H1 (cell line): ENCODE results near the gene BRD4. TPM values are rescaled to one million over a fixed set of nuclear protein-coding genes. Genes with fewer than 3 reads are reported as not detected.

Source experiments
- CTBP2 ChIP-seq: IDR thresholded peaks from 2 replicates; pipeline ENCODE4 v1.7.0; 2011; ENCODE audit warnings: borderline replicate concordance, mild to moderate bottlenecking, moderate library complexity, mixed read lengths, low read length; ENCODE audit not compliant: insufficient read depth, insufficient read length
- HDAC2 ChIP-seq, 2 experiments: fragments of 300-600 bp in 1 of 2; sonication (generic) in 1 of 2; IDR thresholded peaks; 2 replicates each; pipeline ENCODE4 v1.6.1; 2011 to 2012; ENCODE audit warnings: low read depth in 2 of 2, low read length in 2 of 2, mild to moderate bottlenecking in 2 of 2, moderate library complexity in 2 of 2, borderline replicate concordance in 1 of 2, inconsistent platforms in 1 of 2
- JUND ChIP-seq: IDR thresholded peaks from 2 replicates; pipeline ENCODE4 v1.6.1; 2011; ENCODE audit warnings: mild to moderate bottlenecking, improper control_type of control experiment, low read length
- MAFK ChIP-seq: IDR thresholded peaks from 2 replicates; pipeline ENCODE4 v1.6.1; 2012; ENCODE audit warnings: low read depth, mild to moderate bottlenecking, improper control_type of control experiment, low read length
- NANOG ChIP-seq: IDR thresholded peaks from 2 replicates; pipeline ENCODE4 v1.6.1; 2011; ENCODE audit warnings: low read length, low read depth, mild to moderate bottlenecking, inconsistent platforms; ENCODE audit not compliant: insufficient read depth, poor library complexity, severe bottlenecking
- RBBP5 ChIP-seq: IDR thresholded peaks from 2 replicates; pipeline ENCODE4 v1.7.1; 2012; ENCODE audit warnings: low read depth, mild to moderate bottlenecking, inconsistent platforms, low read length, moderate library complexity, borderline replicate concordance
- RXRA ChIP-seq: IDR thresholded peaks from 2 replicates; pipeline ENCODE4 v1.6.1; 2011; ENCODE audit warnings: low read depth, mild to moderate bottlenecking, low read length, moderate library complexity; ENCODE audit not compliant: insufficient read depth
- SIN3A ChIP-seq, 2 experiments: IDR thresholded peaks in 1 of 2; conservative IDR thresholded peaks in 1 of 2; 2 replicates each; pipeline ENCODE4 v1.6.1; 2011 to 2012; ENCODE audit warnings: low read length in 2 of 2, improper control_type of control experiment in 1 of 2, low read depth in 1 of 2, mild to moderate bottlenecking in 1 of 2
- TEAD4 ChIP-seq: IDR thresholded peaks from 2 replicates; pipeline ENCODE4 v1.6.1; 2012; ENCODE audit warnings: low read depth, low read length, inconsistent platforms, mixed read lengths
- polyA plus RNA-seq, 7 experiments: library from polyadenylated mRNA; depleted of rRNA in 3 of 7; stranded (reverse) in 5 of 7; unstranded in 2 of 7; fragments of >200 nt in 5 of 7; fragments of 200-250 nt in 2 of 7; gene quantifications; 1 replicate in 5 of 7; 2 replicates in 1 of 7; 4 replicates in 1 of 7; pipeline versions ENCODE4 v1.2.1 to v1.2.3, GENCODE V29; 2011 to 2013; ENCODE audit warnings: missing spikeins in 2 of 7, mixed read lengths in 2 of 7
- total RNA-seq: library from RNA; stranded (reverse); fragmentation: NEBNext Ultra II Directional; extraction: Animal tissue kit (Norgen Biotek cat#: 25700); gene quantifications from 2 replicates; pipeline ENCODE4 v1.2.1, GENCODE V29; 2021
- TF ChIP-seq, protein P1 (sequence below): fragments of 300-600 bp; sonication (generic); IDR thresholded peaks from 2 replicates; pipeline ENCODE4 v1.7.1; 2012; ENCODE audit warnings: low read length, moderate library complexity, mild to moderate bottlenecking, inconsistent platforms; ENCODE audit not compliant: insufficient replicate concordance

BRD4 gene
- total and polyA plus RNA-seq, 2 of the 8 experiments (the other 6 are each of a cell fraction or from before 2014, with no cell fraction given): 14.1 to 146 TPM

DNA sequence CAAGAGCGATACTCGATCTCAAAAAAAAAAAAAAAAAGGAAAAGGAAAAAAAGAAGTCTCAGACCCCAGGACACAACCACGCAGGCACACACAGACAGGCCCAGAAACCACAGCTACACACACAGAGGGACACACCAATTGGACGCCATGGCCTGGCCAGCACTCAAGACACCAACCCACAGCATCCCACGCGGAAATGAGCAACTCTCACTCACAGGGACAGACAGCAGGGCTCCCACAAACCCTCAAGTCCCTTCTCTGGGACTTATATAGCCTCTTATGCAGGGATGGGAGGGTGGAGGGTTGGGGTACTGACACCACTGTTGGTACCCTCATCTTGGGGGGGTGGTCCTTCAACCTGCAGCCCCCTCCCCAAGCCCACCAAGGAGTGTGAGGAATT is 137.4 kb downstream of the BRD4 start (continued):
- TF ChIP-seq, protein P1, sequence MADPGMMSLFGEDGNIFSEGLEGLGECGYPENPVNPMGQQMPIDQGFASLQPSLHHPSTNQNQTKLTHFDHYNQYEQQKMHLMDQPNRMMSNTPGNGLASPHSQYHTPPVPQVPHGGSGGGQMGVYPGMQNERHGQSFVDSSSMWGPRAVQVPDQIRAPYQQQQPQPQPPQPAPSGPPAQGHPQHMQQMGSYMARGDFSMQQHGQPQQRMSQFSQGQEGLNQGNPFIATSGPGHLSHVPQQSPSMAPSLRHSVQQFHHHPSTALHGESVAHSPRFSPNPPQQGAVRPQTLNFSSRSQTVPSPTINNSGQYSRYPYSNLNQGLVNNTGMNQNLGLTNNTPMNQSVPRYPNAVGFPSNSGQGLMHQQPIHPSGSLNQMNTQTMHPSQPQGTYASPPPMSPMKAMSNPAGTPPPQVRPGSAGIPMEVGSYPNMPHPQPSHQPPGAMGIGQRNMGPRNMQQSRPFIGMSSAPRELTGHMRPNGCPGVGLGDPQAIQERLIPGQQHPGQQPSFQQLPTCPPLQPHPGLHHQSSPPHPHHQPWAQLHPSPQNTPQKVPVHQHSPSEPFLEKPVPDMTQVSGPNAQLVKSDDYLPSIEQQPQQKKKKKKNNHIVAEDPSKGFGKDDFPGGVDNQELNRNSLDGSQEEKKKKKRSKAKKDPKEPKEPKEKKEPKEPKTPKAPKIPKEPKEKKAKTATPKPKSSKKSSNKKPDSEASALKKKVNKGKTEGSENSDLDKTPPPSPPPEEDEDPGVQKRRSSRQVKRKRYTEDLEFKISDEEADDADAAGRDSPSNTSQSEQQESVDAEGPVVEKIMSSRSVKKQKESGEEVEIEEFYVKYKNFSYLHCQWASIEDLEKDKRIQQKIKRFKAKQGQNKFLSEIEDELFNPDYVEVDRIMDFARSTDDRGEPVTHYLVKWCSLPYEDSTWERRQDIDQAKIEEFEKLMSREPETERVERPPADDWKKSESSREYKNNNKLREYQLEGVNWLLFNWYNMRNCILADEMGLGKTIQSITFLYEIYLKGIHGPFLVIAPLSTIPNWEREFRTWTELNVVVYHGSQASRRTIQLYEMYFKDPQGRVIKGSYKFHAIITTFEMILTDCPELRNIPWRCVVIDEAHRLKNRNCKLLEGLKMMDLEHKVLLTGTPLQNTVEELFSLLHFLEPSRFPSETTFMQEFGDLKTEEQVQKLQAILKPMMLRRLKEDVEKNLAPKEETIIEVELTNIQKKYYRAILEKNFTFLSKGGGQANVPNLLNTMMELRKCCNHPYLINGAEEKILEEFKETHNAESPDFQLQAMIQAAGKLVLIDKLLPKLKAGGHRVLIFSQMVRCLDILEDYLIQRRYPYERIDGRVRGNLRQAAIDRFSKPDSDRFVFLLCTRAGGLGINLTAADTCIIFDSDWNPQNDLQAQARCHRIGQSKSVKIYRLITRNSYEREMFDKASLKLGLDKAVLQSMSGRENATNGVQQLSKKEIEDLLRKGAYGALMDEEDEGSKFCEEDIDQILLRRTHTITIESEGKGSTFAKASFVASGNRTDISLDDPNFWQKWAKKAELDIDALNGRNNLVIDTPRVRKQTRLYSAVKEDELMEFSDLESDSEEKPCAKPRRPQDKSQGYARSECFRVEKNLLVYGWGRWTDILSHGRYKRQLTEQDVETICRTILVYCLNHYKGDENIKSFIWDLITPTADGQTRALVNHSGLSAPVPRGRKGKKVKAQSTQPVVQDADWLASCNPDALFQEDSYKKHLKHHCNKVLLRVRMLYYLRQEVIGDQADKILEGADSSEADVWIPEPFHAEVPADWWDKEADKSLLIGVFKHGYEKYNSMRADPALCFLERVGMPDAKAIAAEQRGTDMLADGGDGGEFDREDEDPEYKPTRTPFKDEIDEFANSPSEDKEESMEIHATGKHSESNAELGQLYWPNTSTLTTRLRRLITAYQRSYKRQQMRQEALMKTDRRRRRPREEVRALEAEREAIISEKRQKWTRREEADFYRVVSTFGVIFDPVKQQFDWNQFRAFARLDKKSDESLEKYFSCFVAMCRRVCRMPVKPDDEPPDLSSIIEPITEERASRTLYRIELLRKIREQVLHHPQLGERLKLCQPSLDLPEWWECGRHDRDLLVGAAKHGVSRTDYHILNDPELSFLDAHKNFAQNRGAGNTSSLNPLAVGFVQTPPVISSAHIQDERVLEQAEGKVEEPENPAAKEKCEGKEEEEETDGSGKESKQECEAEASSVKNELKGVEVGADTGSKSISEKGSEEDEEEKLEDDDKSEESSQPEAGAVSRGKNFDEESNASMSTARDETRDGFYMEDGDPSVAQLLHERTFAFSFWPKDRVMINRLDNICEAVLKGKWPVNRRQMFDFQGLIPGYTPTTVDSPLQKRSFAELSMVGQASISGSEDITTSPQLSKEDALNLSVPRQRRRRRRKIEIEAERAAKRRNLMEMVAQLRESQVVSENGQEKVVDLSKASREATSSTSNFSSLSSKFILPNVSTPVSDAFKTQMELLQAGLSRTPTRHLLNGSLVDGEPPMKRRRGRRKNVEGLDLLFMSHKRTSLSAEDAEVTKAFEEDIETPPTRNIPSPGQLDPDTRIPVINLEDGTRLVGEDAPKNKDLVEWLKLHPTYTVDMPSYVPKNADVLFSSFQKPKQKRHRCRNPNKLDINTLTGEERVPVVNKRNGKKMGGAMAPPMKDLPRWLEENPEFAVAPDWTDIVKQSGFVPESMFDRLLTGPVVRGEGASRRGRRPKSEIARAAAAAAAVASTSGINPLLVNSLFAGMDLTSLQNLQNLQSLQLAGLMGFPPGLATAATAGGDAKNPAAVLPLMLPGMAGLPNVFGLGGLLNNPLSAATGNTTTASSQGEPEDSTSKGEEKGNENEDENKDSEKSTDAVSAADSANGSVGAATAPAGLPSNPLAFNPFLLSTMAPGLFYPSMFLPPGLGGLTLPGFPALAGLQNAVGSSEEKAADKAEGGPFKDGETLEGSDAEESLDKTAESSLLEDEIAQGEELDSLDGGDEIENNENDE: no peak
- TF ChIP-seq RBBP5: no peak
- no peak for TF ChIP-seq HDAC2 (IDR thresholded peaks at IDR 0.05; ENCODE audit: borderline replicate concordance in 1 of 2, low read depth in 2 of 2, low read length in 2 of 2)
- no peak for TF ChIP-seq MAFK
- no peak for TF ChIP-seq SIN3A (conservative IDR thresholded peaks at IDR 0.05 in 1 of 2, IDR thresholded peaks at IDR 0.05 in 1 of 2; ENCODE audit: low read depth in 1 of 2, low read length in 2 of 2)
- no peak for TF ChIP-seq JUND
- TF ChIP-seq NANOG: no peak
- no peak for TF ChIP-seq TEAD4
- no peak for TF ChIP-seq RXRA
- no peak for TF ChIP-seq CTBP2
